Fibroblast of villous mesenchyme (primary cell): ENCODE results near the gene NDUFB2. TPM values are rescaled to one million over a fixed set of nuclear protein-coding genes. Genes with fewer than 3 reads are reported as not detected.
"Not testable (repeated sequence)": the region's sequence is repeated elsewhere in the genome, so short reads cannot be mapped to it uniquely, and the experiment has no call there.

Source experiments
- DNase-seq: peaks from one replicate; pipeline ENCODE4 v3.0.0-alpha.2; 2010; ENCODE audit warnings: low read depth
- H3K4me3 ChIP-seq: 2 replicates; pipeline ENCODE4 v1.5.1; 2011; ENCODE audit warnings: low read depth, mild to moderate bottlenecking, low read length
- total RNA-seq: library from RNA; depleted of rRNA; stranded (reverse); fragments of >200 nt; gene quantifications from 2 replicates; pipeline ENCODE4 v1.2.3, GENCODE V29; 2012
- TF ChIP-seq, protein P1 (sequence below): IDR thresholded peaks from 2 replicates; pipeline ENCODE4 v1.5.1; 2012; ENCODE audit warnings: low read depth, mild to moderate bottlenecking, low read length; ENCODE audit not compliant: insufficient read depth

Gene NDUFB2
- total RNA-seq, 1 donor: 91.1 TPM

DNA sequence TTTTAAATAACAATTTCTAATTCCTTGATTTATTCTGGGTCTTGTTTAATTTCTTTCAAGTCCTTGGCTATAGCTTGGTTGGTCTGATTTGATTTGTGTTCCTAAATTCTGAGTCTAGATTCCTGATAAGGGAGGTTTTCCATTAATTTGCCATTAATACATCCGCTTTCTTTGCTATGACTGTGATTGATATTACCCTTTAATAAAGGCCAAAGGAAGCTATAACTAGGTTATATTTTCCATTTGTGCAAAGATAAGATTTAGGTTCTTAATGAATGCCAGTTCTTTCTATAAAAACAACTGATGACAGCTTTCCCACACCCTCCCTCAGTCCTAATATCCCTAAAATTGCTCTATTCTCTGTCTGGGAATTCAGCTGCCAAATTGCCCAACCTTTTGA lies 28.2 kb downstream of the NDUFB2 start:
- TF ChIP-seq, protein P1, sequence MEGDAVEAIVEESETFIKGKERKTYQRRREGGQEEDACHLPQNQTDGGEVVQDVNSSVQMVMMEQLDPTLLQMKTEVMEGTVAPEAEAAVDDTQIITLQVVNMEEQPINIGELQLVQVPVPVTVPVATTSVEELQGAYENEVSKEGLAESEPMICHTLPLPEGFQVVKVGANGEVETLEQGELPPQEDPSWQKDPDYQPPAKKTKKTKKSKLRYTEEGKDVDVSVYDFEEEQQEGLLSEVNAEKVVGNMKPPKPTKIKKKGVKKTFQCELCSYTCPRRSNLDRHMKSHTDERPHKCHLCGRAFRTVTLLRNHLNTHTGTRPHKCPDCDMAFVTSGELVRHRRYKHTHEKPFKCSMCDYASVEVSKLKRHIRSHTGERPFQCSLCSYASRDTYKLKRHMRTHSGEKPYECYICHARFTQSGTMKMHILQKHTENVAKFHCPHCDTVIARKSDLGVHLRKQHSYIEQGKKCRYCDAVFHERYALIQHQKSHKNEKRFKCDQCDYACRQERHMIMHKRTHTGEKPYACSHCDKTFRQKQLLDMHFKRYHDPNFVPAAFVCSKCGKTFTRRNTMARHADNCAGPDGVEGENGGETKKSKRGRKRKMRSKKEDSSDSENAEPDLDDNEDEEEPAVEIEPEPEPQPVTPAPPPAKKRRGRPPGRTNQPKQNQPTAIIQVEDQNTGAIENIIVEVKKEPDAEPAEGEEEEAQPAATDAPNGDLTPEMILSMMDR: no peak
- no peak for DNase-seq
- no peak overlapping the region for H3K4me3 ChIP-seq

DNA sequence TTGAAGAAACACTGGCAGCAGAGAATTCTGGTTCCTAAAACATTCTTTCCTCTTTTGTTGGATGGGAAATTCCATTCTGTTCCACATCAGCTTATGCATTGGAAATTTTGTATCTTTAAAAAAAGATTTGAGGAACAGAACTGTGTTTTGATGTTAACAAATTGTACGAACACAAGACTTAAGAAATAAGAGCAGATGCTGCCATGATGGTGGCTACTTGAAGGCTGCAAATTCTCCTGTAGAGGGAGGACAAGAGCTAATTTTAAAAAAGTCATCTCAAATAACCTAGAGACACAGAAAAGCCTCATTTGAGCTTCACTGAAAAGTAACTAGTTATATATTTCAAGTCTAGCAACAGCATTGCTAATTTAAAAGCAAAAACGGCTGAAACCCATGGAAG lies 29.8 kb downstream of the NDUFB2 start:
- DNase-seq: peak; percentile 33
- no peak overlapping the region for H3K4me3 ChIP-seq
- TF ChIP-seq, protein P1: peak; percentile 50

DNA sequence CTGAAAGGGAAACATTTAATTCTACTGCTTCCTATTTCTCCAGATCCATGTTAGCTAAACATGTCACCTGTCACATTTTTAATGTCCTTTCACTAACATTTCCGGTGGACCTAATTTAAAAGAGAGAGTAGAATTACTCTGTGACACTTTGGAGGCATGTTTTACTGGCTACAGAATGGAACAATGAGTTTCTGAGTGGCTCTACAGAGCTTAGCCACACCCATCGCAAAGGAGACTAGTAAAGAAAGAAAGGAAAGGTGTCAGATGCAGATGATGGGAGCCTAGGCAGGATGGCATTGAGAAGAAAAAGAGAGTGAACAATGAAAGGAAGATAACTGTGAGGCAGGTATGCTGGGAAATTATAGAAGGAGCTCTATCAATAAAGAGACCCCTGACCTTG lies 35.9 kb downstream of the NDUFB2 start:
- H3K4me3 ChIP-seq: no peak overlapping the region
- DNase-seq: no peak
- TF ChIP-seq, protein P1: no peak

DNA sequence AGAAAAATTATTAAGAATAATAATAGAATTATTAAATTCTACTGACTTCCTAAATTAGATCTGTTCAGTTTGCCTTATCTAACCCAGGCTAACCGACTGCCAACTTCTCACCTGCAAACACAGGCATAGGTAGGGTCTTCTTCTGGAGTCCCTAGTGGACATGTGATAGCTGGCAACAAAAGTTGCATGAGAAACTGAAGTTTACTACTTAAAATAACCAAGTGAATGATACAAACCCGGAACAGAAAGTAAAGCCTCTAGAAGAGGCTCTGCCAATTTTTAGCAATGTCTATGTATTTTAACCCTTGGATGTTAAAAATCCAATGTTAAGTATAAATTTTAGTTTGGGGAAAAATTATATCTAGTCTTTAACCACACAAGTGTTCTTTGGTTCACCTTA lies 37.6 kb downstream of the NDUFB2 start:
- TF ChIP-seq, protein P1: no peak
- DNase-seq: no peak
- H3K4me3 ChIP-seq: no peak overlapping the region

DNA sequence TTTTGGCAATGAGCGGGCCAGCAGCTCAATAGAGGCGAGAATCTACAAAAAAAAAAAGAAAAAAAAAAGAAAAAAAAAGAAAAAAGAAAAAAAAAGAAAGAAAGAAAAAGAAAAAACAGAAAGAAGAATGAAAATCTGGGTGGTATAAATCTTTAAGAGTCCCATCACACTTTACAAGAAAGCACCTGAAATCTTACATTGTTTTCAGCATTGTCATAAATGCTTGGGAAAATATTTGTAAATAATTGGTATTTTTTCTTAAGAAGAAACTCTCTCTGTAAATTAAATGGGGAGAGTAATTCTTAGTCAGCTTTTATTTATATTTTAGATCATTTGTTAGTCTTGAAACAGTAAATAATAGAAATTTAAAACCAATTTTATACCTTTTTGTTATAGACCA lies 38.2 kb downstream of the NDUFB2 start:
- TF ChIP-seq, protein P1: no peak
- DNase-seq: no peak

DNA sequence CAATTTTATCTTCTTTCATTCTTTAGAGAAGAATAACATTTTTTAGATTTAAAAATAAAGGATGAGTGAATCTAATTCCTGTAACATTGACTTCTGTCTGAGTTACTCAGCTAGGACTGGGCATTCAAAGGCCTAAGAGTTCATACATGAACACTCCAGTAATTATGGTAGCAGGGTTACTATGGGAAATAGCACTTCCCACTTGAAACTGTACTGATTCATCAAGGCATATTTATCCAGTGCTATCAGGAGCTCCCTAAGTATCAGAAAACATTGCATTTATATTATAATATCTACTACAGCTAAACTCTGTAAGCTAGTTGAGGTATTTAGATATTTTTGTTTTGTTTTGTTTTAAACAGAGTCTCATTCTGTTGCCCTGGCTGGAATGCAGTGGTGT lies 41.8 kb downstream of the NDUFB2 start:
- TF ChIP-seq, protein P1: no peak
- no peak for DNase-seq
- no peak overlapping the region for H3K4me3 ChIP-seq

More for the DNA sequence above, 38.2 kb downstream of the NDUFB2 start:
- no peak overlapping the region for H3K4me3 ChIP-seq

DNA sequence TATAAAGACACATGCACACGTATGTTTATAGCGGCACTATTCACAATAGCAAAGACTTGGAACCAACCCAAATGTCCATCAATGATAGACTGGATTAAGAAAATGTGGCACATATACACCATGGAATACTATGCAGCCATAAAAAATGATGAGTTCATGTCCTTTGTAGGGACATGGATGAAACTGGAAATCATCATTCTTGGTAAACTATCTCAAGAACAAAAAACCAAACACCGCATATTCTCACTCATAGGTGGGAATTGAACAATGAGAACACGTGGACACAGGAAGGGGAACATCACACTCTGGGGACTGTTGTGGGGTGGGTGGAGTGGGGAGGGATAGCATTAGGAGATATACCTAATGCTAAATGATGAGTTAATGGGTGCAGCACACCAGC lies 46.7 kb downstream of the NDUFB2 start:
- DNase-seq, H3K4me3 ChIP-seq: not testable (repeated sequence)
